Suprapubic skin (tissue), 4 donors: ENCODE measurements around the gene OR8B4. TPM values are rescaled to one million over a fixed set of nuclear protein-coding genes. Genes with fewer than 3 reads are reported as not detected.
"Not testable (repeated sequence)": the region's sequence is repeated elsewhere in the genome, so short reads cannot be mapped to it uniquely, and the experiment has no call there.

Source experiments
- DNase-seq, 2 donors: peaks; one replicate each; pipeline ENCODE4 v3.0.0-alpha.2; 2019; ENCODE audit warnings: low spot score in 2 of 2
- H3K27ac ChIP-seq: fragments of 200-600 bp; sonication (generic); one replicate; pipeline ENCODE4 v1.5.1; 2019
- H3K27me3 ChIP-seq: fragments of 200-600 bp; sonication (generic); one replicate; pipeline ENCODE4 v1.5.1; 2019
- H3K36me3 ChIP-seq: fragments of 200-600 bp; sonication (generic); one replicate; pipeline ENCODE4 v1.5.1; 2019
- H3K4me1 ChIP-seq: fragments of 200-600 bp; sonication (generic); one replicate; pipeline ENCODE4 v1.5.1; 2019
- H3K4me3 ChIP-seq: fragments of 200-600 bp; sonication (generic); one replicate; pipeline ENCODE4 v1.5.1; 2019; ENCODE audit warnings: mild to moderate bottlenecking
- H3K9me3 ChIP-seq: fragments of 200-600 bp; sonication (generic); one replicate; pipeline ENCODE4 v1.5.1; 2019
- CTCF ChIP-seq, 2 donors: fragments of 200-600 bp in 1 of 2; fragments of 450-650 bp in 1 of 2; sonication (generic) in 1 of 2; IDR thresholded peaks; one replicate each; pipeline ENCODE4 v1.5.1; 2016 to 2019; ENCODE audit warnings: antibody characterized with exemption in 2 of 2, mild to moderate bottlenecking in 1 of 2, moderate library complexity in 1 of 2
- EP300 ChIP-seq: sonication (generic); formaldehyde crosslinking; IDR thresholded peaks from one replicate; pipeline ENCODE4 v1.6.1; 2017; ENCODE audit warnings: antibody characterized with exemption
- POLR2A ChIP-seq, 2 donors: fragments of 450-650 bp; IDR thresholded peaks; one replicate each; pipeline ENCODE4 v1.6.1; 2017; ENCODE audit warnings: antibody characterized with exemption in 2 of 2, mild to moderate bottlenecking in 2 of 2, moderate library complexity in 2 of 2
- POLR2AphosphoS5 ChIP-seq, 3 donors: sonication (generic); formaldehyde crosslinking; IDR thresholded peaks; one replicate each; pipeline ENCODE4 v1.6.1; 2017; ENCODE audit warnings: antibody characterized with exemption in 3 of 3
- WGBS: methylation state at CpG from one replicate; pipeline ENCODE4 v1.1.5; 2018; 5-methylcytosine and 5-hydroxymethylcytosine counted together
- total RNA-seq, 4 donors: library from RNA; depleted of rRNA; stranded (reverse); fragments of >200 nt; gene quantifications; one replicate each; pipeline ENCODE4 v1.1.0, GENCODE V29; 2016

The OR8B4 gene
- total RNA-seq, 4 donors from 2014 or later: not detected

- Histone ChIP-seq H3K9me3 (no peaks in the 10 kb centered on the region), H3K27me3 (no peaks in the 10 kb centered on the region), H3K27ac (no peak overlapping the region), H3K36me3 (no peaks in the 10 kb centered on the region), H3K4me3 (no peak overlapping the region), H3K4me1 (no peaks in the 10 kb centered on the region)
- TF ChIP-seq CTCF (IDR thresholded peaks at IDR 0.05) (no peak), POLR2A (IDR thresholded peaks at IDR 0.05) (no peak), POLR2AphosphoS5 (IDR thresholded peaks at IDR 0.05) (no peak), EP300 (no peak)
- DNase-seq: no peak
- 75% methylated on average over 4 of the region's 4 CpGs for WGBS
Observed at GRCh38 chr11:124465368-124465767, 40.7 kb upstream of the OR8B4 start.

GRCh38 chr11:124463990-124464389, 39.3 kb upstream of the OR8B4 start:
- TF ChIP-seq POLR2AphosphoS5 (IDR thresholded peaks at IDR 0.05) (no peak), POLR2A (IDR thresholded peaks at IDR 0.05) (no peak), CTCF (IDR thresholded peaks at IDR 0.05) (no peak), EP300 (no peak)
- 78% methylated on average over 5 of the region's 5 CpGs for WGBS
- no peaks in the 10 kb centered on the region for H3K9me3 ChIP-seq
- no peaks in the 10 kb centered on the region for H3K27me3 ChIP-seq
- no peak overlapping the region for H3K4me3 ChIP-seq
- no peaks in the 10 kb centered on the region for H3K4me1 ChIP-seq
- no peaks in the 10 kb centered on the region for H3K36me3 ChIP-seq
- no peak for DNase-seq
- H3K27ac ChIP-seq: no peak overlapping the region

GRCh38 chr11:124463324-124463723, 38.7 kb upstream of the OR8B4 start:
- no peak overlapping the region for H3K4me3 ChIP-seq
- DNase-seq: no peak
- no peaks in the 10 kb centered on the region for H3K27me3 ChIP-seq
- no peaks in the 10 kb centered on the region for H3K4me1 ChIP-seq
- H3K9me3 ChIP-seq: no peaks in the 10 kb centered on the region
- 73% methylated on average over 3 of the region's 3 CpGs for WGBS
- no peak overlapping the region for H3K27ac ChIP-seq
- no peaks in the 10 kb centered on the region for H3K36me3 ChIP-seq
- no peak for TF ChIP-seq EP300
- no peak for TF ChIP-seq POLR2A (IDR thresholded peaks at IDR 0.05)
- TF ChIP-seq POLR2AphosphoS5 (IDR thresholded peaks at IDR 0.05): no peak
- no peak for TF ChIP-seq CTCF (IDR thresholded peaks at IDR 0.05)

GRCh38 chr11:124460459-124460858, 35.8 kb upstream of the OR8B4 start:
- no peak overlapping the region for H3K4me3 ChIP-seq
- H3K36me3 ChIP-seq: no peaks in the 10 kb centered on the region
- no peak for DNase-seq
- H3K4me1 ChIP-seq: no peaks in the 10 kb centered on the region
- no peak for TF ChIP-seq EP300
- TF ChIP-seq POLR2AphosphoS5 (IDR thresholded peaks at IDR 0.05): no peak
- TF ChIP-seq POLR2A (IDR thresholded peaks at IDR 0.05): no peak
- TF ChIP-seq CTCF (IDR thresholded peaks at IDR 0.05): no peak
- H3K9me3 ChIP-seq: no peaks in the 10 kb centered on the region
- no peak overlapping the region for H3K27ac ChIP-seq
- WGBS: 57% methylated on average over 1 of the region's 1 CpG
- H3K27me3 ChIP-seq: peaks cover under 1% of the 10 kb centered on the region

- H3K27me3 ChIP-seq, H3K27ac ChIP-seq, H3K36me3 ChIP-seq, H3K9me3 ChIP-seq, H3K4me3 ChIP-seq, DNase-seq, H3K4me1 ChIP-seq: not testable (repeated sequence)
- WGBS: 93% methylated on average over 6 of the region's 7 CpGs
Observed at GRCh38 chr11:124459379-124459778, 34.7 kb upstream of the OR8B4 start.

- H3K27ac ChIP-seq: no peak overlapping the region
- no peak for DNase-seq
- 38% methylated on average over 2 of the region's 2 CpGs for WGBS
- peaks cover 3% of the 10 kb centered on the region for H3K27me3 ChIP-seq
- H3K9me3 ChIP-seq: peaks cover 4% of the 10 kb centered on the region
- TF ChIP-seq EP300 (no peak), POLR2AphosphoS5 (IDR thresholded peaks at IDR 0.05) (no peak), POLR2A (IDR thresholded peaks at IDR 0.05) (no peak), CTCF (IDR thresholded peaks at IDR 0.05) (no peak)
- H3K4me1 ChIP-seq: no peaks in the 10 kb centered on the region
- H3K4me3 ChIP-seq: no peak overlapping the region
- H3K36me3 ChIP-seq: no peaks in the 10 kb centered on the region
Observed at GRCh38 chr11:124454552-124454951, 29.9 kb upstream of the OR8B4 start.
